GM19467 (cell line): Measurements from ENCODE around the gene ITK.
A peak's percentile ranks its signal among the peaks of the same experiment; 100 is the strongest.
"Not testable (repeated sequence)": the region's sequence is repeated elsewhere in the genome, so short reads cannot be mapped to it uniquely, and the experiment has no call there.

ENCODE experiments used
- ATAC-seq: cut with Tn5 transposase; IDR thresholded peaks from one replicate; pipeline ENCODE4 v1.9.1; 2021; ENCODE audit warnings: mild to moderate bottlenecking, moderate library complexity; ENCODE audit not compliant: unreplicated experiment

ITK gene

DNA sequence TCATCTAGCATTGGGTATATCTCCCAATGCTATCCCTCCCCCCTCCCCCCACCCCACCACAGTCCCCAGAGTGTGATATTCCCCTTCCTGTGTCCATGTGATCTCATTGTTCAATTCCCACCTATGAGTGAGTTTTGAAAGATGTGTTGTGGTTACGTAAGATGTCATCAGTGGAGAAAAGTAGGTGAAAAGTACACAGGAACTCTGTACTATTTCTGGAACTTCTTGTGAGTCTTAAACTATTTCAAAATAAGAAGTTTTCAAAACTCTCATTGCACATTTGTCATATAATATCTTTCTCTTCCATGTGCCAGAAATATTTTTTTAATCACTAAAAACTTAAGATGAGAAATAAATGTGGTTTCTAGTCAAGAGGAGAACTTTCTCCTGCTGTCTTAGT lies 30.0 kb downstream of the ITK start:
- not testable (repeated sequence) for ATAC-seq

DNA sequence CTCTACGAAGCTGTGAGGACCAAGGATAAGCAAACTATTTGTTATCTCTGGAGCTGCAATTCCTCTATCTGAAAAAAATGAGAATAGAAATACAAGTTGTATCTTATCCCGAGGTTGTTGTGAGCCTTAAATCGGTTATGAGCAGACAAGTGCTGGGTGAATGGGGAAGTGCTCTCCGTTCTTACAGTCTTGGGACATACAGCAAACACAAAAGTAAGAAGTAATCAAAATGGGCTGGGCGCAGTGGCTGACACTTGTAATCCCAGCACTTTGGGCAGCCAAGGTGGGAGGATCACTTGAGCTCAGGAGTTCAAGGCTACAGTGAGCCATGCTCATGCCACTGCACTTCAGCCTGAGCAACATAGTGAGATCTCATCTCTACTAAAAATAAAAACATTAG lies 31.7 kb downstream of the ITK start:
- no peak for ATAC-seq

GRCh38 chr5:157213527-157214243 lies 33.0 kb downstream of the ITK start:
- ATAC-seq = no peak

GRCh38 chr5:157214415-157214814 lies 33.8 kb downstream of the ITK start:
- ATAC-seq = no peak

DNA sequence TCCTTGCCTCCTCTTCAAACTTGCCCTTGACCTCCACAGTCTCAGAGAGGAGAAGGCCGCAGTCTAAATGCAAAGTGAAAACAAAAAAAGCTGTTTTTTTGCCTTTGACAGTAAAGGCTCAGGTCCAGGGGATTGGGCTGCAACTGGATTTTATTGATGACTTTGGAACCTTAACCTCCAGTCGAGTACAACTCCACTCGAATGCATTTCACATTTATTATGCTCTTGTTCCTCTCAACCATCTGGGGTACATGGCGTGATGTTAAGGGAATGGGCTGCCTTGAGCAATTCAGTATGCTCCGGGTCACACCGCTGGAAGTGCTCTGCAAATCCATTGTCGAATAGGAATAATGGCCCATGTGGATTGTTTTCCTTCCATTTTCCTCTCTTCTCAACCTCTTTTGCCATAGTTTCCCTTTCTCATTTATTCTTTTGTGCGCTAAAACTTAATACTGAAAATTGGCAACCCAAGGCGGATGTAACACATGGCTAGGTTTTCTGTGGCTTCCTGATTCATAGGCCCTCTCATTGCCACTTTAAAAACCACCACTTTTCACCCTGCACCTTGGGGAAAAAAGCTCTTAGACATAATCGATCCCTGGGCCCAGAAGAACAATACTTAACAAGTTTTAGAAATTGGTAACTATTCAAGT lies 34.3 kb downstream of the ITK start:
- ATAC-seq = peak; percentile 40

GRCh38 chr5:157215514-157216167 lies 35.0 kb downstream of the ITK start:
- ATAC-seq = no peak

DNA sequence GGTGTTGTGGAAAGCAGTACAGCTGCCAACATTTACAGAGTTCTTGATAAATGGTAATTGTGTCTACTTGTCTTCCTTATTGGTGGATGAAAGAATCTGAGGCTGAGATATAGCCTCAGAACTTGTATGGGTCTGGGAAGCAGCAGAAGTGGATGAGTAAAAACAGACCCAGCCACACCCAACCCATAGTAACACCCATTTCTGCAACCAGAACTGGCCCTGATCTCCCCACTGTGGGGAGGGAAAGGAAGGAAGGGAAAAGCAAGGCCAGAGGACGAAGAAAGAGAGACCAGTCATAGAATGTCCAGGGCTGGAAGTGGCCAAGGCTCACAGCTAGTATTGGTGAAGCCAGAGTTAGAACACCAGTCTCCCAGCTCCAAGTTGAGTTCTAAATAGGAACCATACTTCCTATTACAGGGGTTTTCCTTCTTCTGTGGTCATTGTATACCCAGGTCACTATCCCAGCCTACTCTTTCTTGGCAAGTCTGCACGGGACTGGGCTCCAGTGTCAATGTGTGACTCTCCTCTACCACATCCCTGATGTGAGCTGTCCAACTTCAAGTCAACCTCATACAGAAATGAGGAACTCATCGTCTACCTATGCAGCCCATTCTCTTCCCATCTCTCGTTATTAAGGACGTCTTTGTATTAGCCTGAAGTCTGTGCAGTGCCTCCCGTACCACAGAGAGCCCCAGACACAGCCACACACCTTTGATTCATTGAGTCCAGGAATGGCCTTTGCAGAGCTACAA lies 35.9 kb downstream of the ITK start:
- no peak for ATAC-seq

DNA sequence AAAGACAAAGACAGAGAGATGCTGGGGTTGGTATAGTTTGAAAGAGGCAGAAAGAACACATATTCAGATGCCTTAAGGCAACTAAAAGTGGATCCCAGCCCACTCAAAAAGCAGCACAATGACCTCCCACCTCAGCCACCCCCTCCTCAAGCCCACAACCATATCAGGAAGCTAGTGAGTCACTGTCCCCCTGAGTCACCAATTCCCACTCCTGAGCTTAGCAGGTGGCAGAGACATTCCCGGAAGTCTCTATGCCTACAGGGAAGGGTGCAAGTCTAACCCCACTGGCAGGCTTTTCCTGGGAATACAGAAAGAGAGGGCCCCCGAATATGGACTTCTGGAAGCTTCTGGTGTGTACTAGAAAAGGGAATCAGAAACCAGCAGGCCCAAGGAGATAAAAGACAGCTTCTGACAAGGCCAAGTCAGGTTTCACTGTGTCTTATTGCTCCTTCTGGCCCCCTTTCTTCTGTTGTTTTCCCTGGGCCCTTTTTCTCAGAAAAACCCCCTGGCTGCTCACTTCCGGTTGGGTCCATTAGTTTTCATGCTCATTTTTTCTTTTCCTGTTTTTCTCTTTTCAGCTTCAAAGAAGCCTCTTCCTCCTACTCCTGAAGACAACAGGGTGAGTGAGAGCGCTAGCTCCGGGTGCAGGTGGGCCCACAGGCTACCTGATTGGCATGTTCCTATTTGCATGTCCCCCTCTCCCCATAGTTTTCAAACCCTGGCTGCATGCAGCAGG lies 36.8 kb downstream of the ITK start:
- ATAC-seq = no peak

- peak; percentile 46 for ATAC-seq
Measured at GRCh38 chr5:157219491-157220271, 39.0 kb downstream of the ITK start.

DNA sequence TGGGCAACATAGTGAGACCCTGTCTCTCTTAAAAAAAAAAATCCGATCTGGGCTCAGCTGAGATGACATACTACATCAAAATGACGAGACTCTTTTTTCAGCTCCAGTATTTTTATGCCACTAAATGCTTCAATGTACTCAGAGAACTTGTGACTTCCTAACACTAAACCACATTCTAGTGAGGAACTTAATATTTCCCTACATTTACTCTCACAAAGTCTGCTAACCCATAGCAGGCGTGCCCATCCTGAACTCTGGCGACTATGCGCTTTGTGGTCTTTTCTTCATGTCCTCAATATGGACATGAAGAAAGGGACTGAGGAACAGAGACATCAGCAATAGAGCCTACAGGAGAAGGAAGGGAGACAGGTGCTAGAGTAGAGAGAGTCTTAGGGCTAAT lies 41.3 kb downstream of the ITK start:
- ATAC-seq = no peak

- no peak for ATAC-seq
Measured at GRCh38 chr5:157222506-157223230, 42.0 kb downstream of the ITK start.

DNA sequence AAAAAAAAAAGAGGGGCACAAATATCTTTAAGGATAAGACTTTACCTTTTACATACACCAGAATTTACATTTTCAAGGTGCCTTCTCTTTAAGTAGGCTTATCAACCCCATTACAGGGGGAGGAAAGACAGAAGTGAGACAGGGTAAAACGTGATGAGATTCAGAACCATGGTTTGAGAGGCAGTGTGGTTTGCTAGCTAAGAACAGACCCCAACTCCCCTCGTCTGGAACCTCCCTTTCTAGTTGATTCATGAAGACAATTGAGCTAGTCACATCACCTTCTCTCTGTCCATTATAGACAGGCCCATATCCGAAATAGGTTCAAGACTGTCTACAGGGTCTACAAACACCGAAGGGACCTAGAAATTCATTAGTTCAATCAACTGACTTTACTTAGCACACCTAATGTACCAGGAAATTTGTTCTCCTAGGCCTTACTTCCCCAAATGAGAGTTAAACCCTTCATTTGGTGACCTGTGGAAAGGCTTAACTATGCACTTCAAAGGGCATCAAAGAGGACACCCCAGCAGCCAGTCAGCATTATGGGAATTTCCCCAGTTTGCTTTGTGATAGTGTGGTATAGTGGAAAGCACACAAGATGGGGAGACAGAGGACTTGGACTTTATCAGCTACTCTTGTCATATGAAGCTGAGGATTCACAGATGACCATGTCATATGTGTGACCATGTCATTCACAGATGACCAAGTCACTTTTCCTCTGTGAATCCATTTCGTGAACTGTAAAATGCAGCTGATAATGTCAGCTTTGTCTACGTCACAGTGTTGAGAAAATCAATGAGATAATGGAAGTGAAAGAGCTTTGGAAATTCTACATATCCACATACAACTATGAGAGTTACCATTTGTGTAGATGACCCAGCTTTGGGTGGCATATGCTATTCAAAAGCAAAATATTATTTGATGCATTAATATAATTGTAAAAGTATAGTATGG lies 45.1 kb downstream of the ITK start:
- no peak for ATAC-seq

DNA sequence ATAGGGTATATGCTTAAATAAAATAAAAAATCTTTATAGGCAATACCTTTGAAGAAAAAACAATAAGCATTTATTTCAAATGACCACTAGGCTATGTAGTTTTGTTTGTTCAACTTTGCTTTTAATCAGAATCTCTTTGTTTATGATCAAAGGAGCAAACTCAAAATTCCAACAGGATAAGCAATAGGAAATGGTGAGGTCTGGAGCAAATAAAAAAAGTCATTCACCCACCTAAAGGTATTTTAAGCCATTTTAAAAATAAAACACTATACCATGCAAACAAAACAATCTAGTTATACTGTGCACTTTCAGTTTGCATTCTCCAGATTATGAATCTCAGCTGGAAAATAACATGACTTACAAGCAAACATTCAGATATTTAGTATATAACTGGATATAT lies 50.0 kb downstream of the ITK start:
- ATAC-seq = no peak

DNA sequence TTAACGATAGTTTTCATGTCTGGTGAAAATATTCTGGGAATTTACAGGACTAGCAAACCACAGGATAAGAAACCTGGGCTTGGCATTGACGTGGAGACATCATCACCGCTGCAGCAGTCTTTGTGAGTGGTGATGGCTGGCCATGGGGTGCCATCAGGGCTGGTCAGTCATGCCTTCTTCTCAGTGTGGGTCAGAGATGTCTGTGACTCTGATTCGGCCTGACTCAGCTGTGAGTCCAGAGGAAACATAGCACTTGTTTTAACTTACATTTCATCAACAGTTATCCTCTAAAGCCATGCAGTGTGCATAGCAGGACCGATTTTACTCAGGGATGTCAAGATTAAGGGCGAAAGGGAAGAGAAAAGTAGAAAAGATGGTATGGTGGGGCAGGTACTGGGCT lies 52.1 kb downstream of the ITK start:
- no peak for ATAC-seq

GRCh38 chr5:157233515-157233914 lies 52.9 kb downstream of the ITK start:
- no peak for ATAC-seq

DNA sequence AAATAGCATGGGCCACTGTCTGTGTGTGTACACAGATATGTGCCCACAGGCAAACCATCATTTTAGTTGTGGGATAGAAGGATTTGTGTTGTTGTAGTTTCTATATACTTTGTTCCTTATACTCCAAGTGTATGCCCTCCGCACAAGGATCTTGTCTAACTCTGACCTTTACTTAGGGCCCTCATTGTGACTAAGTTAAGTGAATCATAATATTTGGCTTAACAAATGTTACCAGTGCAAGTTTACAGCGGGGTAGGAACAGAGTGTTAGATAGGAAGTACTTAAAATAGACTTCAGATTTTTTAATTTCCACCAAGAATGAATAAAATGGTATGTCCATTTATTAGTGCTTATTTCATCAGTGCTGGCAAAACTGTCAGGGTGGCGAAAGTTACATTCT lies 55.8 kb downstream of the ITK start:
- no peak for ATAC-seq

GRCh38 chr5:157241483-157241882 lies 60.8 kb downstream of the ITK start:
- no peak for ATAC-seq

- not testable (repeated sequence) for ATAC-seq
Measured at GRCh38 chr5:157244704-157245103, 64.1 kb downstream of the ITK start.
